Mammary epithelial cell (primary cell): ENCODE results near the gene ECHDC3.

ENCODE experiments used
- EZH2 ChIP-seq: IDR thresholded peaks from 2 replicates; pipeline ENCODE4 v1.6.1; 2012; ENCODE audit warnings: low read length, inconsistent platforms, borderline replicate concordance
- TF ChIP-seq, protein P1 (sequence below), 2 donors: IDR thresholded peaks in 1 of 2; conservative IDR thresholded peaks in 1 of 2; 2 replicates each; pipeline ENCODE4 v1.5.1; 2011 to 2012; ENCODE audit warnings: inconsistent platforms in 2 of 2, low read length in 2 of 2, mild to moderate bottlenecking in 2 of 2, control low read depth in 1 of 2, low read depth in 1 of 2; ENCODE audit not compliant: insufficient read depth in 1 of 2; ENCODE audit errors: extremely low read depth in 1 of 2

- TF ChIP-seq, protein P1, sequence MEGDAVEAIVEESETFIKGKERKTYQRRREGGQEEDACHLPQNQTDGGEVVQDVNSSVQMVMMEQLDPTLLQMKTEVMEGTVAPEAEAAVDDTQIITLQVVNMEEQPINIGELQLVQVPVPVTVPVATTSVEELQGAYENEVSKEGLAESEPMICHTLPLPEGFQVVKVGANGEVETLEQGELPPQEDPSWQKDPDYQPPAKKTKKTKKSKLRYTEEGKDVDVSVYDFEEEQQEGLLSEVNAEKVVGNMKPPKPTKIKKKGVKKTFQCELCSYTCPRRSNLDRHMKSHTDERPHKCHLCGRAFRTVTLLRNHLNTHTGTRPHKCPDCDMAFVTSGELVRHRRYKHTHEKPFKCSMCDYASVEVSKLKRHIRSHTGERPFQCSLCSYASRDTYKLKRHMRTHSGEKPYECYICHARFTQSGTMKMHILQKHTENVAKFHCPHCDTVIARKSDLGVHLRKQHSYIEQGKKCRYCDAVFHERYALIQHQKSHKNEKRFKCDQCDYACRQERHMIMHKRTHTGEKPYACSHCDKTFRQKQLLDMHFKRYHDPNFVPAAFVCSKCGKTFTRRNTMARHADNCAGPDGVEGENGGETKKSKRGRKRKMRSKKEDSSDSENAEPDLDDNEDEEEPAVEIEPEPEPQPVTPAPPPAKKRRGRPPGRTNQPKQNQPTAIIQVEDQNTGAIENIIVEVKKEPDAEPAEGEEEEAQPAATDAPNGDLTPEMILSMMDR (conservative IDR thresholded peaks at IDR 0.05 in 1 of 2, IDR thresholded peaks at IDR 0.05 in 1 of 2; ENCODE audit: extremely low read depth in 1 of 2, insufficient read depth in 1 of 2, low read depth in 1 of 2, low read length in 2 of 2): no peak
- TF ChIP-seq EZH2: no peak
Observed at GRCh38 chr10:11796474-11796873, 54.3 kb downstream of the ECHDC3 start.
